GM23338 (cell line): ENCODE results near the gene ANO7. TPM values are rescaled to one million over a fixed set of nuclear protein-coding genes. Genes with fewer than 3 reads are reported as not detected.

Experiments
- ATAC-seq: fragments of 200-7000 bp; cut with Tn5 transposase; 3 replicates; pipeline ENCODE4 v1.9.1; 2020
- DNase-seq: peaks from one replicate; pipeline ENCODE4 v3.0.0-alpha.2; 2015; ENCODE audit warnings: low spot score
- H2AFZ ChIP-seq: fragments of 200-600 bp; sonication (generic); 2 replicates; pipeline ENCODE4 v1.8.0; 2016; ENCODE audit warnings: antibody characterized with exemption, mild to moderate bottlenecking, moderate library complexity
- H3F3A ChIP-seq: fragments of 200-600 bp; sonication (generic); replicated peaks from 2 replicates; pipeline ENCODE4 v1.8.0; 2017; ENCODE audit warnings: antibody characterized with exemption, mixed run types, low read depth
- H3K27ac ChIP-seq: fragments of 200-600 bp; sonication (generic); 2 replicates; pipeline ENCODE4 v1.6.1; 2016; ENCODE audit warnings: low read depth
- H3K27me3 ChIP-seq: fragments of 200-600 bp; sonication (generic); 2 replicates; pipeline ENCODE4 v1.8.0; 2016; ENCODE audit warnings: mild to moderate bottlenecking, mixed run types, moderate library complexity; ENCODE audit not compliant: insufficient read depth
- H3K36me3 ChIP-seq: fragments of 200-600 bp; sonication (generic); 2 replicates; pipeline ENCODE4 v1.8.0; 2016; ENCODE audit warnings: mild to moderate bottlenecking; ENCODE audit not compliant: insufficient read depth
- H3K4me1 ChIP-seq: fragments of 200-600 bp; sonication (generic); 2 replicates; pipeline ENCODE4 v1.8.0; 2016; ENCODE audit warnings: mild to moderate bottlenecking, moderate library complexity; ENCODE audit not compliant: insufficient read depth
- H3K4me2 ChIP-seq: fragments of 200-600 bp; sonication (generic); 2 replicates; pipeline ENCODE4 v1.7.1; 2017; ENCODE audit warnings: mixed run types
- H3K4me3 ChIP-seq: fragments of 200-600 bp; sonication (generic); 2 replicates; pipeline ENCODE4 v1.6.1; 2016; ENCODE audit warnings: mixed run types
- H3K79me2 ChIP-seq: fragments of 200-600 bp; sonication (generic); replicated peaks from 2 replicates; pipeline ENCODE4 v1.8.0; 2017; ENCODE audit warnings: mild to moderate bottlenecking; ENCODE audit not compliant: insufficient read depth
- H3K9me2 ChIP-seq: fragments of 200-600 bp; sonication (generic); 2 replicates; pipeline ENCODE4 v1.8.0; 2017; ENCODE audit not compliant: insufficient read depth
- H4K20me1 ChIP-seq: fragments of 200-600 bp; sonication (generic); replicated peaks from 2 replicates; pipeline ENCODE4 v1.8.0; 2017; ENCODE audit warnings: mild to moderate bottlenecking; ENCODE audit not compliant: insufficient read depth
- H3K27ac Mint-ChIP-seq: 2 replicates; pipeline ENCODE4 v1.8.0; 2020; ENCODE audit warnings: inconsistent platforms, mild to moderate bottlenecking, moderate library complexity, mixed read lengths
- H3K27me3 Mint-ChIP-seq: 3 replicates; pipeline ENCODE4 v1.8.0; 2022; ENCODE audit warnings: low read depth, mild to moderate bottlenecking, moderate library complexity, mixed read lengths, inconsistent platforms; ENCODE audit not compliant: insufficient read depth, poor library complexity
- H3K36me3 Mint-ChIP-seq: 3 replicates; pipeline ENCODE4 v1.8.0; 2021; ENCODE audit warnings: low read depth, mild to moderate bottlenecking, inconsistent platforms, moderate library complexity, mixed read lengths
- H3K4me1 Mint-ChIP-seq: 3 replicates; pipeline ENCODE4 v1.8.0; 2020; ENCODE audit warnings: mild to moderate bottlenecking, inconsistent platforms, mixed read lengths
- H3K4me3 Mint-ChIP-seq: 3 replicates; pipeline ENCODE4 v1.8.0; 2021; ENCODE audit warnings: moderate library complexity, mild to moderate bottlenecking, inconsistent platforms, mixed read lengths
- H3K9me3 Mint-ChIP-seq: 3 replicates; pipeline ENCODE4 v1.8.0; 2020; ENCODE audit warnings: moderate library complexity, mild to moderate bottlenecking, inconsistent platforms, mixed read lengths
- CREB1 ChIP-seq: fragments of 250-450 bp; sonication (Bioruptor Pico); IDR thresholded peaks from 2 replicates; pipeline ENCODE4 v1.5.0; 2020; ENCODE audit warnings: low read depth, mild to moderate bottlenecking, moderate library complexity
- JUNB ChIP-seq: IDR thresholded peaks from one replicate; pipeline ENCODE4 v1.6.1; 2016; ENCODE audit warnings: antibody characterized with exemption; ENCODE audit not compliant: unreplicated experiment
- NANOG ChIP-seq: IDR thresholded peaks from 2 replicates; pipeline ENCODE4 v1.6.1; 2016; ENCODE audit warnings: antibody characterized with exemption, borderline replicate concordance
- POLR2AphosphoS5 ChIP-seq: IDR thresholded peaks from 2 replicates; pipeline ENCODE4 v1.6.1; 2016; ENCODE audit warnings: antibody characterized with exemption, low read depth
- STAT1 ChIP-seq: IDR thresholded peaks from one replicate; pipeline ENCODE4 v1.6.1; 2016; ENCODE audit warnings: antibody characterized with exemption; ENCODE audit not compliant: unreplicated experiment
- ZNF114 ChIP-seq: fragments of 250-450 bp; sonication (Bioruptor Pico); IDR thresholded peaks from 2 replicates; pipeline ENCODE4 v1.5.0; 2020; ENCODE audit warnings: mild to moderate bottlenecking, moderate library complexity
- ZNF331 ChIP-seq: fragments of 250-450 bp; sonication (Bioruptor Pico); IDR thresholded peaks from 2 replicates; pipeline ENCODE4 v1.5.0; 2020; ENCODE audit warnings: low read depth, mild to moderate bottlenecking, moderate library complexity
- polyA plus RNA-seq: library from polyadenylated mRNA; unstranded; fragments of >200 nt; fragmentation: Nextera tagmentation; extraction: Ambion mirVana; gene quantifications from 2 replicates; pipeline ENCODE4 v1.2.1, GENCODE V29; 2016
- total RNA-seq: library from RNA; depleted of rRNA; stranded (reverse); fragments of >200 nt; shearing (Covaris generic); gene quantifications from 2 replicates; pipeline ENCODE4 v1.2.3, GENCODE V29; 2014
- TF ChIP-seq, protein P1 (sequence below), 2 experiments: fragments of 200-600 bp in 1 of 2; sonication (generic) in 1 of 2; conservative IDR thresholded peaks; 2 replicates each; pipeline versions ENCODE4 v1.5.1 to v1.6.1; 2016 to 2017; ENCODE audit warnings: antibody characterized with exemption in 2 of 2, low read depth in 2 of 2, mild to moderate bottlenecking in 2 of 2, moderate library complexity in 1 of 2
- TF ChIP-seq, protein P2 (sequence below): IDR thresholded peaks from 2 replicates; pipeline ENCODE4 v1.6.1; 2016; ENCODE audit warnings: antibody characterized with exemption
- TF ChIP-seq, protein P3 (sequence below): IDR thresholded peaks from one replicate; pipeline ENCODE4 v1.6.1; 2018; ENCODE audit warnings: antibody characterized with exemption; ENCODE audit not compliant: unreplicated experiment

Gene ANO7
- total and polyA plus RNA-seq, 2 experiments from 2014 or later, result 3.6 to 5.1 TPM

DNA sequence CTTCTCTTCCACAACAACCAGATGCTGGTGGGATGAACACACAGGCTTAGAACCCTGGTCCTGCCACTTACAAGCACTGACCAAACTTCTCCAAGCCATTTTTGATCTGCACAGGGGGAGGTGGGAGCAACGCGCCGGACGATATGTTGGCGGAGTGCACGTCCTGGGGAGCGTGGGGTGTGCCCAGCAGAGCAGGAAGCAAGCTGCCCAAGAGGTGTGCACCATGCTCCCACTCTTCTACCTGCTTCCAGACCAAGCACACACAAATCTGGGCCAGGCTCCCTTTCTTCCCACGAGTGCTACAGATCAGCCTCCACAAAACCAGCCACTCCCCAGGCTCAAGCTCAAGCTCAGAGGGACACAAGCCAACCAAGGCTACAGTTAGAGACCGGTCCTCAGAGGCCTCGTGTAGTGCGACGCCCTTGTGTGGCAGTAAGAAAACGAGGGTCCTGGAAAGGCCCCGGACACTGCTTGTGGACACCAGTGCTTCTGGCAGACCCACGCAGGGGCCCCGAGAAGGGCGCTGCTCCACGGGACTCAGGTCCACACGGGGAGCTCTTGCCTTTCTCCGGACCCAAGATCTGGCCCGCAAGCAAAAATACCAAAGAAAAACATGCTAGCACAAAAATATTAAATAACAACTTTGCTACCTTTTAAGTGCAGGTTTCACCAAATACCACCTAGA, 52.0 kb downstream of the ANO7 start (continued):
- TF ChIP-seq, protein P1, sequence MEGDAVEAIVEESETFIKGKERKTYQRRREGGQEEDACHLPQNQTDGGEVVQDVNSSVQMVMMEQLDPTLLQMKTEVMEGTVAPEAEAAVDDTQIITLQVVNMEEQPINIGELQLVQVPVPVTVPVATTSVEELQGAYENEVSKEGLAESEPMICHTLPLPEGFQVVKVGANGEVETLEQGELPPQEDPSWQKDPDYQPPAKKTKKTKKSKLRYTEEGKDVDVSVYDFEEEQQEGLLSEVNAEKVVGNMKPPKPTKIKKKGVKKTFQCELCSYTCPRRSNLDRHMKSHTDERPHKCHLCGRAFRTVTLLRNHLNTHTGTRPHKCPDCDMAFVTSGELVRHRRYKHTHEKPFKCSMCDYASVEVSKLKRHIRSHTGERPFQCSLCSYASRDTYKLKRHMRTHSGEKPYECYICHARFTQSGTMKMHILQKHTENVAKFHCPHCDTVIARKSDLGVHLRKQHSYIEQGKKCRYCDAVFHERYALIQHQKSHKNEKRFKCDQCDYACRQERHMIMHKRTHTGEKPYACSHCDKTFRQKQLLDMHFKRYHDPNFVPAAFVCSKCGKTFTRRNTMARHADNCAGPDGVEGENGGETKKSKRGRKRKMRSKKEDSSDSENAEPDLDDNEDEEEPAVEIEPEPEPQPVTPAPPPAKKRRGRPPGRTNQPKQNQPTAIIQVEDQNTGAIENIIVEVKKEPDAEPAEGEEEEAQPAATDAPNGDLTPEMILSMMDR (conservative IDR thresholded peaks at IDR 0.05; ENCODE audit: low read depth in 2 of 2), result no peak
- no peak for TF ChIP-seq CREB1
- TF ChIP-seq JUNB, result no peak
- TF ChIP-seq ZNF331, result no peak
- TF ChIP-seq NANOG, result no peak

DNA sequence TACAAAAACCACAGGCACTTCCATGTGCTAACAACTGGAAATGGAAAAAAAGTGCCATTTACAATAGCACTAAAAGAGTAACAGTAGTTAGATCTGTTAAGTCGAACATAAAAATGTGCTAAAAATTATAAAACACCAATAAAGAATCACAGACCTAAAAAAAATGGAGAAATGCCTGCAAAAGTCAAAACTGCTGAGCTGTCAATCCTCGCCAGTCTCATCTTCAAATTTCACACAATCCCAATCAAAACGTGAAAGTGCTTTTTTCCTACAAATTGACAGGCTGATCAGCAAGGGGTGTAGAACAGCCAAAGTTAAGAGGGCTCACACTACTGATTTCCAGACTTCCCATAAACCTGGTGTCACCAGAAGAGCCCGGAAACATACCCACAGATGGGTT, 53.2 kb downstream of the ANO7 start:
- TF ChIP-seq, protein P2, sequence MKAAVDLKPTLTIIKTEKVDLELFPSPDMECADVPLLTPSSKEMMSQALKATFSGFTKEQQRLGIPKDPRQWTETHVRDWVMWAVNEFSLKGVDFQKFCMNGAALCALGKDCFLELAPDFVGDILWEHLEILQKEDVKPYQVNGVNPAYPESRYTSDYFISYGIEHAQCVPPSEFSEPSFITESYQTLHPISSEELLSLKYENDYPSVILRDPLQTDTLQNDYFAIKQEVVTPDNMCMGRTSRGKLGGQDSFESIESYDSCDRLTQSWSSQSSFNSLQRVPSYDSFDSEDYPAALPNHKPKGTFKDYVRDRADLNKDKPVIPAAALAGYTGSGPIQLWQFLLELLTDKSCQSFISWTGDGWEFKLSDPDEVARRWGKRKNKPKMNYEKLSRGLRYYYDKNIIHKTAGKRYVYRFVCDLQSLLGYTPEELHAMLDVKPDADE, result no peak
- no peak for TF ChIP-seq NANOG
- TF ChIP-seq, protein P1 (conservative IDR thresholded peaks at IDR 0.05; ENCODE audit: low read depth in 2 of 2), result no peak
- TF ChIP-seq, protein P3, sequence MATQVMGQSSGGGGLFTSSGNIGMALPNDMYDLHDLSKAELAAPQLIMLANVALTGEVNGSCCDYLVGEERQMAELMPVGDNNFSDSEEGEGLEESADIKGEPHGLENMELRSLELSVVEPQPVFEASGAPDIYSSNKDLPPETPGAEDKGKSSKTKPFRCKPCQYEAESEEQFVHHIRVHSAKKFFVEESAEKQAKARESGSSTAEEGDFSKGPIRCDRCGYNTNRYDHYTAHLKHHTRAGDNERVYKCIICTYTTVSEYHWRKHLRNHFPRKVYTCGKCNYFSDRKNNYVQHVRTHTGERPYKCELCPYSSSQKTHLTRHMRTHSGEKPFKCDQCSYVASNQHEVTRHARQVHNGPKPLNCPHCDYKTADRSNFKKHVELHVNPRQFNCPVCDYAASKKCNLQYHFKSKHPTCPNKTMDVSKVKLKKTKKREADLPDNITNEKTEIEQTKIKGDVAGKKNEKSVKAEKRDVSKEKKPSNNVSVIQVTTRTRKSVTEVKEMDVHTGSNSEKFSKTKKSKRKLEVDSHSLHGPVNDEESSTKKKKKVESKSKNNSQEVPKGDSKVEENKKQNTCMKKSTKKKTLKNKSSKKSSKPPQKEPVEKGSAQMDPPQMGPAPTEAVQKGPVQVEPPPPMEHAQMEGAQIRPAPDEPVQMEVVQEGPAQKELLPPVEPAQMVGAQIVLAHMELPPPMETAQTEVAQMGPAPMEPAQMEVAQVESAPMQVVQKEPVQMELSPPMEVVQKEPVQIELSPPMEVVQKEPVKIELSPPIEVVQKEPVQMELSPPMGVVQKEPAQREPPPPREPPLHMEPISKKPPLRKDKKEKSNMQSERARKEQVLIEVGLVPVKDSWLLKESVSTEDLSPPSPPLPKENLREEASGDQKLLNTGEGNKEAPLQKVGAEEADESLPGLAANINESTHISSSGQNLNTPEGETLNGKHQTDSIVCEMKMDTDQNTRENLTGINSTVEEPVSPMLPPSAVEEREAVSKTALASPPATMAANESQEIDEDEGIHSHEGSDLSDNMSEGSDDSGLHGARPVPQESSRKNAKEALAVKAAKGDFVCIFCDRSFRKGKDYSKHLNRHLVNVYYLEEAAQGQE, result no peak
- TF ChIP-seq JUNB, result no peak
- TF ChIP-seq POLR2AphosphoS5, result no peak
- TF ChIP-seq CREB1, result no peak
- TF ChIP-seq STAT1, result no peak
- no peak for TF ChIP-seq ZNF114 (CRISPR knock-in tag)
- H3K27ac ChIP-seq, result no peak overlapping the region
- no peaks in the 10 kb centered on the region for H3K4me1 Mint-ChIP-seq
- H3K9me2 ChIP-seq, result no peaks in the 10 kb centered on the region
- H3K9me3 Mint-ChIP-seq, result no peaks in the 10 kb centered on the region
- no peak overlapping the region for H2AFZ ChIP-seq
- no peaks in the 10 kb centered on the region for H3F3A ChIP-seq
- H3K79me2 ChIP-seq, result peaks cover 7% of the 10 kb centered on the region; the same call in 1 of the 2 replicates
- H3K27me3 Mint-ChIP-seq, result peaks cover 7% of the 10 kb centered on the region
- H3K4me2 ChIP-seq, result no peak overlapping the region
- no peak for DNase-seq
- H4K20me1 ChIP-seq, result peaks cover 30% of the 10 kb centered on the region
- no peak for ATAC-seq
- no peak overlapping the region for H3K4me3 ChIP-seq
- H3K27ac Mint-ChIP-seq, result no peak overlapping the region
- no peaks in the 10 kb centered on the region for H3K4me1 ChIP-seq
- peaks cover 76% of the 10 kb centered on the region for H3K36me3 ChIP-seq
- H3K4me3 Mint-ChIP-seq, result no peak overlapping the region
- peaks cover 91% of the 10 kb centered on the region for H3K36me3 Mint-ChIP-seq
- H3K27me3 ChIP-seq, result no peaks in the 10 kb centered on the region
